Epithelial cell of esophagus (primary cell): ENCODE data around the gene TAF15.

Experiments
- DNase-seq: peaks from one replicate; pipeline ENCODE4 v3.0.0; 2010; ENCODE audit warnings: low read depth
- H3K4me3 ChIP-seq: 2 replicates; pipeline ENCODE4 v1.5.1; 2011; ENCODE audit warnings: mild to moderate bottlenecking, low read length, control low read depth
- TF ChIP-seq, protein P1 (sequence below): IDR thresholded peaks from 2 replicates; pipeline ENCODE4 v1.5.1; 2011; ENCODE audit warnings: low read depth, mild to moderate bottlenecking, low read length, control low read depth, inconsistent platforms; ENCODE audit not compliant: insufficient read depth; ENCODE audit errors: missing control alignments

TAF15 gene

DNA sequence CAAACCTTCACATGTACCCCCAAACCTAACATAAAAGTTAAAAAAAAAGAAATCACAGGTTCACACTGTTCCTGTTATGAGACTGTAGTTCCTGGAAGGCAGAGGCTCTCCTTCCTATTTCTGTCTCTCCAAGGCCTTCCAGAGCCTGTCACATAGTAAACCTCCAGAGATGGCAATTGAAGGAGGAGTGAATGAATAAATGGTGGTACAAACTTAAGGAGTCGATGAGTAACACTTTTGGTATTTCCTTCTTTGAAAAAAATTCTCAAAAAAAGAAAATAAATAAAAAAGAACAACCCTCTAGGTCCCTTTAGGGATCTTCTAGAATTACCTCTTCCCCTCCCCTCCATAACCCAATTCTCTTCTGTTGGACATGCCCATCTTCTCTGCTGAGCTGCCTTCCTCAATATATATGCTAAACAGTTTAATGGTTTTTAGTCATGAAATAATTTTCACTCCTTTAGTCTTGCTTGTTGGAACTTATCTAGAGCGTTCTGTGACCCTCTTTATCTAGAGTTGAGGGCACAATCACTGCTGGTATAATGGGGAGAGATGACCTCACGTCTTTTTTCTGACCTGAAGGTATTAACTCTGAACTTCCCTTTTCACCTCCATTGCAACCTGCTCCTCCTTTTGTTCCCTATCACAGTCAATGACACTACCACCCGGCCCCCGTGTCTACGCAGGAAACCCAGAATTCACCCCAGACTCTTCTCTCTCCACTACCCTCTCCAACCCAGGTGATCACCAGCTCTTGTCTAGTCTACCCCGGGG is 1.7 kb upstream of the TAF15 start:
- DNase-seq, result no peak
- H3K4me3 ChIP-seq, result no peak overlapping the region
- TF ChIP-seq, protein P1, sequence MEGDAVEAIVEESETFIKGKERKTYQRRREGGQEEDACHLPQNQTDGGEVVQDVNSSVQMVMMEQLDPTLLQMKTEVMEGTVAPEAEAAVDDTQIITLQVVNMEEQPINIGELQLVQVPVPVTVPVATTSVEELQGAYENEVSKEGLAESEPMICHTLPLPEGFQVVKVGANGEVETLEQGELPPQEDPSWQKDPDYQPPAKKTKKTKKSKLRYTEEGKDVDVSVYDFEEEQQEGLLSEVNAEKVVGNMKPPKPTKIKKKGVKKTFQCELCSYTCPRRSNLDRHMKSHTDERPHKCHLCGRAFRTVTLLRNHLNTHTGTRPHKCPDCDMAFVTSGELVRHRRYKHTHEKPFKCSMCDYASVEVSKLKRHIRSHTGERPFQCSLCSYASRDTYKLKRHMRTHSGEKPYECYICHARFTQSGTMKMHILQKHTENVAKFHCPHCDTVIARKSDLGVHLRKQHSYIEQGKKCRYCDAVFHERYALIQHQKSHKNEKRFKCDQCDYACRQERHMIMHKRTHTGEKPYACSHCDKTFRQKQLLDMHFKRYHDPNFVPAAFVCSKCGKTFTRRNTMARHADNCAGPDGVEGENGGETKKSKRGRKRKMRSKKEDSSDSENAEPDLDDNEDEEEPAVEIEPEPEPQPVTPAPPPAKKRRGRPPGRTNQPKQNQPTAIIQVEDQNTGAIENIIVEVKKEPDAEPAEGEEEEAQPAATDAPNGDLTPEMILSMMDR, result no peak

DNA sequence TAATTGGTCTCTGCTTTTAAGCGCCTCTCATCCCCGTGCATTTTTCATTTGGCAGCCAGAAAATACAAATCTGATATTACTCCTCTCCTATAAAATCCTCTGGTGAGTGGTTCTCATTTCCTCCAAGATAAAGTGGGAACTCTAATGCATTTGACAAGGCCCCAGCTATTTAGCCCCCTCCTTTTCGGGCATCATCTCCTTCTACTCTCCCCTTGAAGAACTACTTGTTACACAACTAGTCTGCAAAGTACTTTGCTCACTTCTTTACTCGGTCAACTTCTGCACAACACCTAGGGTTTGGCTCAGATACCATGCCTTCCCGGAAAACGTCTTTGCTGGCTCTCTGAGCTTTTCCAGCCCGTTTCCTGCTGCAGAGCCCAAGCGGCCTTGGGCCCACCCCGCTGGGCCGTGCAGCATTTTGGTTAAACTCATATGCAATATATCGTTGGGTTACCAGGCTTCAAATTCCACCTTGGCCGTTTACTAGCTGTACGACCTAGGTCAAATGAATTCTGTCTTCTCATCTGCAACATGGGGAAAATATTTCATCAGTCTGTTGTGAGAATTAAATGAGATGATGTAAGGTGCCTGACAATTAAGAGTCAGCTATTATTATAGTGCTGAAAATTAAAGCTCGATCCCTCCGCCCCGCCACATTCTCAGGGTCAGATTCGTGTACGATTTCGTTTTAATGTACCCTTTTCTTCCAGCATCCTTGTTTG is 883 bp upstream of the TAF15 start:
- TF ChIP-seq, protein P1, result no peak
- peak overlapping the region; percentile 97 for H3K4me3 ChIP-seq
- DNase-seq, result no peak

DNA sequence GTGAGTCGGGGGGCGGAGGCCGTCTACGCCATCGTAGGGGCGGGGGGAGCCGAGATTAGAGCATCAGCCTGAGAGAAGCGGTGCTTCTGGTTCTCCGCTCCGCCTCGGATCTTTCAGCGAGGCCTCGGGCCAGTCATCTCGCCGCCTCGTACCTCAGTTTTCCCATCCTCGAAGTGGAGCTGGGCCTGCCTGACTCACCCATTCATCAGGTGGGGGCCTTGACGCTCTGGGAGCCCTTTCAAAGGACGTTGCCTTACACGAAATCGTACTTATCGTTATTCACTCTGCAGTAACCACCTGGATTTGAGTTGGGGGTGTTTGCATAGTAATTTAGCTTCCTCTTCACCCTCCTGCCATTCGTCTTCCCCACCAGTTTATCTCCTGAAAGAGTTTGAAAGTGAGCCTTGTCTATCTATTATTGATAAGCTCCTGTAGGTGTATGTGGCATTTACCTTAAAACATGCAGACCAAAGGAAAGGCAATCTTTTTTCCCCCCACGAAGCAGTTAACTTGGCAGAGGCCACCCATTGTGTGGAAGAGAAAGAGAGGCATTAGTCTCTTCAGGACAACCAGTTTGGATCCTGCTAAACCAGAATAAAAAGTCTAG is 674 bp downstream of the TAF15 start:
- TF ChIP-seq, protein P1, result no peak
- peak overlapping the region; percentile 97 for H3K4me3 ChIP-seq
- peak; percentile 49 for DNase-seq

DNA sequence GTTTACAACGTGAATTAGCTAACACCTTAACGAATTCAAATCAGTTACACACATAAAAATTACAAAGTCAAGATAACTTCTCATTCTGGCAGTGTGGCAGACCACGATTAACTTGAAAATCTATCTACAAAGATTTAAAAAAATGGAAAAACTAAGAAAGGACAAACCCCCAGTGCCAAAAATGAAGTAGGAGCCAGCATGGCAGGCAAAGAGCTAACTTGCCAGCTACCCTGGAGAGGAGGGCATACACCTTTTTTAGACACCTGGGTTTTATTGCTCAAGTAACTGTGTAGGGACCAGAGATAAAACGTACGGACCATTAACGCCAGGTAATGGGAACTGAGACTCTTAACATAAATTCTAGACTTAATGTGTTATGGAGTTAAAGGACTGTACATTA is 2.5 kb downstream of the TAF15 start:
- H3K4me3 ChIP-seq, result no peak overlapping the region
- no peak for DNase-seq
- TF ChIP-seq, protein P1, result no peak

DNA sequence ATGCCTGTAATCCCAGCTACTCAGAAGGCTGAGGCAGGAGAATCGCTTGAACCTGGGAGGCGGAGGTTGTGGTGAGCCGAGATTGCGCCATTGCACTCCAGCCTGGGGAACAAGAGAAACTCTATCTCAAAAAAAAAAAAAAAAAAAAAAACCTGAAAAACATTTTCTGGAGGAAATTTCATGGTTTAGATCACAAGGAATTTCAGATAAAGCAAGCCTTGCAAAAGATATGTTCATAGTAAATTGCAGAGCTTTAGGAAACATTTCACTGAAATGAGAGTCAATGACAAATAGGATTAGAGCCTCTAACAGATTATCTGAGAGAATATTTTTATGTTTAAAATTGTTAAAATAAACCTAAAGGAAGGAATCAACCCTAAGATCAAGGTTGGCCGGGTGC is 3.2 kb downstream of the TAF15 start:
- TF ChIP-seq, protein P1, result no peak
- no peak overlapping the region for H3K4me3 ChIP-seq
- DNase-seq, result no peak

DNA sequence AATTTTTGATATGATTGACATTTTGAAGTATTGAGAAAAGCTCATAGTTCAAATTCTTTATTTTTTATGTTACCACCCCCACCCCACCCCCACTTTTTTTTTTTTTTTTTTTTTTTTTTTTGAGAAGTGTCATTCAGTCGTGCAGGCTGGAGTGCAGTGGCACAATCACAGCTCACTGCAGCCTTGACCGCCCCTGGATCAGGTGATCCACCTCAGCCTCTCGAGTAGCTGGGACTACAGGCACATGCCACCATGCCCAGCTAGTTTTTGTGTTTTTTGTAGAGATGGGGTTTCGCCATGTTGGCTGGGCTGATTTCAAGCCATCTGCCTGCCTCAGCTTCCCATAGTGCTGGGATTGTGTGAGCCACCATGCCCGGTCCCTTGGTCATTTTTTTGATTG is 7.4 kb downstream of the TAF15 start:
- TF ChIP-seq, protein P1, result no peak
- H3K4me3 ChIP-seq, result no peak overlapping the region

More for the DNA sequence above, 7.4 kb downstream of the TAF15 start:
- no peak for DNase-seq
